ENCODE results near the gene RELN. TPM values are rescaled to one million over a fixed set of nuclear protein-coding genes. Genes with fewer than 3 reads are reported as not detected.

Gene RELN
- total and polyA plus RNA-seq, 2 donors (not counting 1 experiment from before 2014, with no cell fraction given), result not detected

DNA sequence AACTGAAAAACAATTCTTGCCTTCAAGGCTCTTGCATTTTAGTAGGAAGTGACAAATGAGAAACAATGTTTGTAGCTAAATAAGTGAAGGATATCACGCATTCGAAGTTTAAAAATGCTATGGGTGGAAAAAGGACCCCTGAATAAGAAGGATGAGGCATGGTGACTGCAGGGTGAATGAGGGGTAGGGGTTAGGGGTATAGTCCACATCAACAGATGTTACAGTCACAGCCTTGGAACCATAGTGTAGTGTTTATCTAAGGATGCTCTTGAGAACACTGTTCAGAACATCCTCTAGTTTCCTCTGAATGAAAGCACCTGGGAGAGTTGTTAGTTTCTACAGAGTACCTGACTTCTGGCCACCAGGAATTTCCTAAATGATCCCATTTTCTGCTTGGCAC lies 157.0 kb downstream of the RELN start:
- no peak overlapping the region for H3K27ac ChIP-seq (ENCODE audit: low read length in 2 of 2)
- H3K4me3 Mint-ChIP-seq, result no peak overlapping the region
- TF ChIP-seq CTCF (IDR thresholded peaks at IDR 0.05), result no peak
- TF ChIP-seq EZH2 (IDR thresholded peaks at IDR 0.05; ENCODE audit: borderline replicate concordance, insufficient read depth, low read depth, low read length, poor library complexity, severe bottlenecking), result no peak
- CTCF ChIA-PET, result no interaction called here
- H3K79me2 ChIP-seq (ENCODE audit: control insufficient read depth, insufficient read depth, low read length), result no peaks in the 10 kb centered on the region
- H3K4me3 ChIP-seq (ENCODE audit: control extremely low read depth in 1 of 5, extremely low read depth in 1 of 5, insufficient read depth in 1 of 5, low read depth in 2 of 5, low read length in 4 of 5), result no peak overlapping the region
- POLR2A ChIA-PET, result no interaction called here
- H3K4me1 ChIP-seq (ENCODE audit: control insufficient read depth in 2 of 2, insufficient read depth in 2 of 2, low read length in 2 of 2), result no peaks in the 10 kb centered on the region
- WGBS (ENCODE audit: insufficient coverage), result 79% methylated on average over 2 of the region's 2 CpGs
- H3K27me3 ChIP-seq (replicated peaks in 1 of 4; ENCODE audit: control extremely low read depth in 1 of 4, control insufficient read depth in 3 of 4, insufficient read depth in 4 of 4, low read length in 3 of 4), result no peaks in the 10 kb centered on the region
- H3K27ac Mint-ChIP-seq, result no peak overlapping the region
- no peak overlapping the region for H2AFZ ChIP-seq (ENCODE audit: insufficient read depth, low read depth, low read length, poor library complexity, severe bottlenecking)
- H3K9me3 ChIP-seq (ENCODE audit: control extremely low read depth in 1 of 3, control insufficient read depth in 2 of 3, insufficient read depth in 1 of 3, low read length in 2 of 3), result no peaks in the 10 kb centered on the region
- no peaks in the 10 kb centered on the region for H3K4me1 Mint-ChIP-seq
- H3K9me3 Mint-ChIP-seq (ENCODE audit: insufficient read depth), result peaks cover 2% of the 10 kb centered on the region
- intact Hi-C loops (cut with micrococcal nuclease), result no loop called here
- DNase-seq (no peak), ATAC-seq (ENCODE audit: low read depth) (no peak)
- H3K27me3 Mint-ChIP-seq, result no peaks in the 10 kb centered on the region
- H4K20me1 ChIP-seq (ENCODE audit: control insufficient read depth, insufficient read depth, low read length, poor library complexity, severe bottlenecking), result no peaks in the 10 kb centered on the region
- no peak overlapping the region for H3K9ac ChIP-seq (ENCODE audit: low read length)
- H3K36me3 ChIP-seq (replicated peaks in 1 of 2; ENCODE audit: control extremely low read depth in 1 of 2, control insufficient read depth in 1 of 2, extremely low read depth in 1 of 2, insufficient read depth in 2 of 2, low read length in 1 of 2), result no peaks in the 10 kb centered on the region
- H3K4me2 ChIP-seq (replicated peaks; ENCODE audit: low read depth, low read length, poor library complexity, severe bottlenecking), result no peak overlapping the region

DNA sequence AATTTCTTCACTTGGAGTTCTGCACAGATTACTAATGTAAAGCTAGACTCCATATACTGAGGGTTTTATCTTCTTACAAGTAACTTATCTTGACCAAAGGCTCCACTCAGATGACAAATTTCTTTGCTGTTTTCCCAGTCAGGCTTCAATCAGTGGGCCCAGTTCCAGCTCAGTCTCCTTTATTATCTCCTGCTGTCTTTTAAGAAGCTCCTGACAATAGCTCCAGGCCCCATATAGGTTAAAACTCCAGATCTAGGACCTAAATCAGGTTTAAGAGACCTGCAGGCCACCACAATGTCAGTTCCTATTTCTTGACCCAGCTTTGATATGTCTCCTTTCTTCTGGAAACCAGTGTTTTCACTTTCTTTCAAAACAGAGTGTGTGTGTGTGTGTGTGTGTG lies 165.2 kb downstream of the RELN start:
- H3K27me3 Mint-ChIP-seq, result no peaks in the 10 kb centered on the region
- CTCF ChIA-PET, result no interaction called here
- intact Hi-C loops (cut with micrococcal nuclease), result no loop called here

More for the DNA sequence above, 165.2 kb downstream of the RELN start:
- DNase-seq (no peak), ATAC-seq (ENCODE audit: low read depth) (no peak)
- H3K4me1 Mint-ChIP-seq, result no peaks in the 10 kb centered on the region
- Histone ChIP-seq H3K27ac (ENCODE audit: low read length in 2 of 2) (no peak overlapping the region), H3K4me1 (ENCODE audit: control insufficient read depth in 2 of 2, insufficient read depth in 2 of 2, low read length in 2 of 2) (no peaks in the 10 kb centered on the region), H3K9me3 (ENCODE audit: control extremely low read depth in 1 of 3, control insufficient read depth in 2 of 3, insufficient read depth in 1 of 3, low read length in 2 of 3) (no peaks in the 10 kb centered on the region), H3K79me2 (ENCODE audit: control insufficient read depth, insufficient read depth, low read length) (no peaks in the 10 kb centered on the region), H3K27me3 (replicated peaks in 1 of 4; ENCODE audit: control extremely low read depth in 1 of 4, control insufficient read depth in 3 of 4, insufficient read depth in 4 of 4, low read length in 3 of 4) (no peaks in the 10 kb centered on the region), H3K4me3 (ENCODE audit: control extremely low read depth in 1 of 5, extremely low read depth in 1 of 5, insufficient read depth in 1 of 5, low read depth in 2 of 5, low read length in 4 of 5) (no peak overlapping the region), H3K36me3 (replicated peaks in 1 of 2; ENCODE audit: control extremely low read depth in 1 of 2, control insufficient read depth in 1 of 2, extremely low read depth in 1 of 2, insufficient read depth in 2 of 2, low read length in 1 of 2) (no peaks in the 10 kb centered on the region), H3K4me2 (replicated peaks; ENCODE audit: low read depth, low read length, poor library complexity, severe bottlenecking) (no peak overlapping the region), H2AFZ (ENCODE audit: insufficient read depth, low read depth, low read length, poor library complexity, severe bottlenecking) (no peak overlapping the region), H4K20me1 (ENCODE audit: control insufficient read depth, insufficient read depth, low read length, poor library complexity, severe bottlenecking) (no peaks in the 10 kb centered on the region), H3K9ac (ENCODE audit: low read length) (no peak overlapping the region)
- no peaks in the 10 kb centered on the region for H3K9me3 Mint-ChIP-seq (ENCODE audit: insufficient read depth)
- POLR2A ChIA-PET, result no interaction called here
- H3K4me3 Mint-ChIP-seq, result no peak overlapping the region
- no peak for TF ChIP-seq CTCF (IDR thresholded peaks at IDR 0.05)
- TF ChIP-seq EZH2 (IDR thresholded peaks at IDR 0.05; ENCODE audit: borderline replicate concordance, insufficient read depth, low read depth, low read length, poor library complexity, severe bottlenecking), result no peak
- H3K27ac Mint-ChIP-seq, result no peak overlapping the region

All from B cell (primary cell).